ENCODE data around the gene FAM53B.
"Not testable (repeated sequence)": the region's sequence is repeated elsewhere in the genome, so short reads cannot be mapped to it uniquely, and the experiment has no call there.

The FAM53B gene

GRCh38 chr10:124744102-124745050, at the start of gene FAM53B:
TSS of gene FAM53B (minus strand) at chr10:124744378. CDS start at chr10:124706713, 37,665 bp downstream.
- no peak for DNase-seq (ENCODE audit: low read depth)

- DNase-seq (ENCODE audit: low read depth) = no peak
These were observed 48.8 kb upstream of the FAM53B start for GRCh38 chr10:124792998-124793352.

GRCh38 chr10:124791547-124792348, 47.6 kb upstream of the FAM53B start, which contains the start of gene EEF1AKMT2:
TSS of gene EEF1AKMT2 (minus strand) at chr10:124791887. CDS start at chr10:124791833, 54 bp downstream.
- peak; percentile 69 for DNase-seq (ENCODE audit: low read depth)

- not testable (repeated sequence) for DNase-seq (ENCODE audit: low read depth)
These were observed 38.7 kb upstream of the FAM53B start for GRCh38 chr10:124782900-124783299.

GRCh38 chr10:124768791-124769190, 24.6 kb upstream of the FAM53B start:
- DNase-seq (ENCODE audit: low read depth) = no peak

GRCh38 chr10:124765256-124765655, 21.1 kb upstream of the FAM53B start:
- no peak for DNase-seq (ENCODE audit: low read depth)

- no peak for DNase-seq (ENCODE audit: low read depth)
These were observed 19.1 kb upstream of the FAM53B start for GRCh38 chr10:124763267-124763666.

- DNase-seq (ENCODE audit: low read depth) = no peak
These were observed 18.1 kb upstream of the FAM53B start for GRCh38 chr10:124762281-124762680.

GRCh38 chr10:124756156-124756903, 12.2 kb upstream of the FAM53B start:
- DNase-seq (ENCODE audit: low read depth) = no peak

GRCh38 chr10:124755581-124755980, 11.4 kb upstream of the FAM53B start:
- no peak for DNase-seq (ENCODE audit: low read depth)

GRCh38 chr10:124754227-124754626, 10.0 kb upstream of the FAM53B start:
- DNase-seq (ENCODE audit: low read depth) = no peak

- DNase-seq (ENCODE audit: low read depth) = no peak
These were observed 4.9 kb upstream of the FAM53B start for GRCh38 chr10:124748953-124749645.

- DNase-seq (ENCODE audit: low read depth) = no peak
These were observed 4.0 kb upstream of the FAM53B start for GRCh38 chr10:124748166-124748565.

GRCh38 chr10:124747745-124748144, 3.6 kb upstream of the FAM53B start:
- no peak for DNase-seq (ENCODE audit: low read depth)

GRCh38 chr10:124746992-124747391, 2.8 kb upstream of the FAM53B start:
- no peak for DNase-seq (ENCODE audit: low read depth)

GRCh38 chr10:124746447-124746846, 2.3 kb upstream of the FAM53B start:
- not testable (repeated sequence) for DNase-seq (ENCODE audit: low read depth)

- no peak for DNase-seq (ENCODE audit: low read depth)
These were observed 1.5 kb upstream of the FAM53B start for GRCh38 chr10:124745673-124746072.

- DNase-seq (ENCODE audit: low read depth) = no peak
These were observed 1.1 kb upstream of the FAM53B start for GRCh38 chr10:124745252-124745651.

- DNase-seq (ENCODE audit: low read depth) = no peak
These were observed 732 bp downstream of the FAM53B start for GRCh38 chr10:124743191-124744101.

GRCh38 chr10:124742413-124743190, 1.6 kb downstream of the FAM53B start:
- DNase-seq (ENCODE audit: low read depth) = no peak

Data from CMK (cell line).